GM10847 (cell line): ENCODE measurements around the gene KRTAP10-2.
"Not testable (repeated sequence)": the region's sequence is repeated elsewhere in the genome, so short reads cannot be mapped to it uniquely, and the experiment has no call there.

Experiments used
- POLR2A ChIP-seq: IDR thresholded peaks from 2 replicates; pipeline ENCODE4 v1.6.1; 2011; ENCODE audit not compliant: insufficient read length; ENCODE audit errors: extremely low read depth

The KRTAP10-2 gene

DNA sequence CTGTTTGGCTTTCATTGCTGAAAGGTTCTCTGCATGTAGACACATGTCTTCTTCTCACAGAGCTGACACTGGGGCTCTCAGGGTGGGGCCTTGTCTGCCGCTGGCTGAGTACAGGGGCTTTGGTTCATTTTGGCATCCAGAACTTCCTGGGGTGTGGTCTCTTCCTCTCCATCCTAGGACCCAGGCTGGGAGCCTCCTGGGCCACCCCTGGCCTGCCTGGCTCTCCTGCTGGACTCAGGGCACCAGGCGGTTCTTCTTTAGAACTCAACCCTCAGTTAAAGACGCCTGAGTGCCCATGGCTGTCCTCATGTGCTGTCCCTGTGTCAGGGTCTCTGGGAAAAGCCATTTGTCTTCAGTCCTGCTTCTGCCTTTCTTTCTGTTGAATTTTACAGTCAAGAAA is 34.6 kb upstream of the KRTAP10-2 start:
- TF ChIP-seq POLR2A = no peak

DNA sequence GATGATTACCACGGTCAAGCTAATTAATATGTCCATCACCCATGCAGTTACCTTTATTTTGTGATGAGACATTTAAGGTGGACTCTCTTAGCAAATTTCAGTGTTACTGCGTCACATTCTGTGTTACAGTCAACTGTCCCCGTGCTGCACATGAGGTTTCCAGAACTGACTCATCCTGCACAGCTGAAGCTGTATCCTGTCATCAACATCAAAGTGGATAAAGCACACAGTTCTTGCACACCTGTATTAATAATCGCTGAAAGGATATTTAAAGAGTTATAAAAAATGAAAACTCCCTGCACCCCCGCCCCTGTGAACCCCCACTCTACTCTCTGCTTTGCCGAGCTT is 32.5 kb upstream of the KRTAP10-2 start:
- no peak for TF ChIP-seq POLR2A

DNA sequence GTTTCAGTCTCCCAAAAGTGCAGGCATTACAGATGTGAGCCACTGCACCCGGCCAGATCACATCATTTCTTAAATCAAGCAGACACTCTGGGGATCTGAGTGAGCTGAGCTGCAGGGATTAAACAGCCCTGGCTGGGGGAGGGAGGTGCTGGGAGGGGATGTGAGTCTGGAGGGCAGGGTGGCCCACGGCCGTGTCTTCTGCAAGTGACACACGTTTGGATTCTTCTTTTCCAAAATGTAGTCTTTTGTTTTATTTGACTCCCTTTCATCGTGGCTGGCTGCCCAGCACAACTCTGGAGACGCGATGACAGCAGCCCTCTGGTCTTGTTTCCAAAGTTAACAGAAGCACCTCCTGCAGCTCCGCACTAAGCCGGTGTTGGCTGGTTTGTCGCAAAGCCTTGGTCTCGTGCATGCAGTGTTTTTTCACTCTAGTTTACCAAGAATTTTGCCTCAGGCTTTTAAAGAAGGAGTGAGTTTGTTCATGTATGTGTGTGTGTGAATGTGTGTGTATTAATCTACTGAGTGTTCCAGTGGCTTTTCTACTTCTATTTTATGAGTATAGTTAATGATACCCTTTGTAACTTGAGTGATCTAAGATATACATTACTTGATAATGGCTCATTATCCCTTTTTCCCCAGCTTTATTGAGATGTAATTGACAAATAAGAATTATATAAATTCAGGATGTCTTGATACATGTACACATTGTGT is 31.9 kb upstream of the KRTAP10-2 start:
- no peak for TF ChIP-seq POLR2A

DNA sequence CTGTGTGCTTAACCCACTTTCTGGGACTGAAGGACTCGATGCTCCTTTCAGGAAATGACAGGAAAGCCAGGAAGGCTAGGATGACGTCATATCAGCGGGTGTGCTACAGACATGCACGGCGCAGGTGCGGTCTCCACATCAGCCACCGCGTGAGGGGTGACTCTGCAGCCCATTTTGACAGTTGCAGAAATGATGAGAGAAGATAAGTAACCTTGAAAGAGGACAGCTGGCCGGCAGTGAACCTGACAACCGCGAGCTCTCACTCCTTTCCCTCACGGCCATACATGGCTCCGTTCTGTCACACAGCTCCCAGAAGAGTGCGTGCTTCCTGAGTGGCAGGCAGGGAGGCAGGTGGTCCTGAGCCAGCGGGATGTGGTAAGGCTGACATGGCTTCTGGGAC is 30.8 kb upstream of the KRTAP10-2 start:
- no peak for TF ChIP-seq POLR2A

DNA sequence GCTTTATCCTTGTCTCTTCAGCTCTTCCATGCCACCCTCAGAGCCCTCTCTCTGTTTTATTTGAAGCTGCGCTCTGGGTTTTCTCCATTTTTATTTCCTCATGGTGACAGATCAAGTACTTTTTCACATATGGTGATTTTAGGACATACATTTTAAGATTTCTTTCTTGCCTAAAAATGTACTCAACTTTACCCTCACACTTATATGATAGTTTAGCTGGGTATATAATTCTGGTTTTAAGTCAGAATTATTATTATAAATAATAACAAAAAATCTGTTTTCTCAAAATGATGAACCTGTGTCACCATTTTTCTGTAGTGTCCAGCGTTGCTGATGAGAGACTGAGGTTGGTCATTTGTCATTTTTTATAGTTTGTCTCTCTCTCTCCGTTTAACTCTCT is 29.9 kb upstream of the KRTAP10-2 start:
- no peak for TF ChIP-seq POLR2A

DNA sequence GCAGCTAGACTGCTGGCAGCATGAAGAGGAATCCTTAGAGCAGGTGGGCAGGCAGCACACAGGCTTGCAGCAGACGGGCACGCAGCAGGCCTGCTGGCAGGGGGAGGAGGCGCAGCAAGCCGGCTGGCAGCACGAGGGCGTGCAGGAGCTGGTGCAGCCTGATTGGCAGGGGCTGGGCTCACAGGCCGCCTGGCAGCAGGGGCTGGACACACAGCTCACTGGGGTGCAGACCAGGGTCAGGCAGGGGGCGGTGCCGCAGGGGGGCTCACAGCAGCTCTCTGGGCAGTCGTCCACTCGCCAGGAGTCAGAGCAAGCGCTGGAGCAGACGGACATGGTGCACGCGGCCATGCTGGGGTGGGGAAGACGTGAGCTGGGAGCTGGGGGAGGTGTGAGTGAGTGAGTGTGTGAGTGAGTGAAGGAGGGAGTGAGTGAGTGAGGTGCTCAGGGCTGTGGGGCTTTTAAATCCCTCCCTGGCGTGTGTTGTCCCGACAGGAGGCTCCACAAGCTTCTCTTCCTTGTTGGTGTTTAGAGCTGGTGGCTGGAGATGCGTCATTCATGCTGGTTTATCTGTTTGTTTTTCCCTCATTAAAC is 29.0 kb upstream of the KRTAP10-2 start, which contains the start of gene KRTAP10-5:
Gene KRTAP10-5 (minus strand): TSS at position 374 of the 591 bp plus-strand sequence. CDS start 26 bp downstream, at position 348.
- TF ChIP-seq POLR2A = not testable (repeated sequence)

DNA sequence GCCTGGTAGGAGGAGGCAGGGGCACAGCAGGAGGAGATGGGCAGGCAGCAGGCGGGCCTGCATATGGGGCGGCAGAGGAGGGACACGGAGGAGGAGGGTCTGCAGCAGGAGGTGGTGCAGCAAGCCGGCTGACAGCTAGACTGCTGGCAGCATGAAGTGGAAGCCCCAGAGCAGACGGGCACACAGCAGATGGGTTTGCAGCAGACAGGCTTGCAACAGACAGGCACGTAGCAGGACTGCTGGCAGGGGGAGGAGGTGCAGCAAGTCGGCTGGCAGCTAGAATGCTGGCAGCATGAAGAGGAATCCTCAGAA is 28.5 kb upstream of the KRTAP10-2 start:
- TF ChIP-seq POLR2A = no peak

DNA sequence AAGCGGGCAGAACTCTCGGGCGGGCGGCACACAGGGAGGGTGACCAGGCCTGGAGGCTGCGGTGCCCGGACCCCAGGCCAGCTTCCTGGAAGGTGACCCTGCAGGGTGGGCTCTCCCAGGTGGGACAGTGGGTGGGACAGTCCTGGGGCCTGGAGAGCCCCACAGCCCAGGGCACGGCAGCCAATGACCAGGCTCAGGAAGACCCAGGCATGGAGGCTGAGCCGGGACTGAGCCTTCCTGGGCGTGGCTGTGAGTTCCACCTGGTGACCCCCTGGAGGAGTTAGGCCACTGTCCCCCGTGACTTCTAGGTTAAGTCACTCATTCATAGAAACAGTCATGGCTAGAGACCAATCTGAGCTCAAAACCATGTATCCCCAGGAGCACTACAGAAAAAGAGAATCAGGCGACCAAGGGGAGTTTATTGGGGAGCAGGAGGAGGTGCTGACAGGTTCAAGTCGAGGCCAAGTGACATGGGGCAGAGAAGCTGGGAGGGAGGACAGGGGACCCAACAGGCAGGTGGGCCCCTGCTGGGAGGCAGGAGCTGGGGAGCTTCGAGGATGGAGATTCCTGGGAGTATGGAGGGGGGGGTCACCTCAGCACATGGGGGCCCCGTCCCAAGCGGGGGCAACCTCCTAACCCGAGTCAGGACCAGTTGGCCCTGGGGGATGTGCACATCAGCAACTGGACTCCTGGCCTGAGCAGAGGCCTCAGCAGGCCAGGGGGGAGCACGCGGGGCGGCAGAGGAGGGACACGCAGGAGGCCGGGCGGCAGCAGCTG is 27.9 kb upstream of the KRTAP10-2 start:
- TF ChIP-seq POLR2A = no peak

DNA sequence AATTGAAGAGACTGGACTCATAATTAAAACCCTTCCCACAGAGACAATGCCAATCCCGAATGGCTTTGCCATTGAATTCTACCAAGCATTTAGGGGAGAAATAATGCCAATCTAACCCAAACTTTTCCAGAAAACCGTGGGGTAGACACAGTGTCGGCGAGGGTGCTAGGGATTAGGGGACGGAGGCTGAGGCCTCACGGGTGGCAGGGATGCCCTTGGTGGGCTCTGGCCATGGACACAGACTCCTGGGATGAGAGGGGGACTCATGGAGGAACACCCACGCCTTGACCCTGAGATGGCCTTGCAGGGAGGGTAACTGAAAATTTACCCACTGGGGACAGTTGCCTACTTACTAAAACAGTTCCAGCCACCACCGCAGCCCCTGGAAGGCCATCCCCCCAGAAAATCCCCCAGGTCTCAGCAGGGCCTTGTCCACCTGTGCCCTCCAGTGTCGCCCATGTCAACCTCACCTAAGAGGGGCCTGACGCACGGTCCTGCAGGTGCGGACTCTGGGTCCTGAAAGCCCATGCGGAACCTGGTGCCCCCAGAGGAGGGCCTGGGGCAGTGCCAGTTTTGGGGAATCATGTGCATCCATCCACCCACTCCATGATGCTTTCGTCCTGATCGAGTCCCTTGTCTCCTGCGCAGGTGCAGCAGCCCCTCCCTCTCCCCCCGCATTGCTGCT is 27.2 kb upstream of the KRTAP10-2 start:
- TF ChIP-seq POLR2A = no peak

DNA sequence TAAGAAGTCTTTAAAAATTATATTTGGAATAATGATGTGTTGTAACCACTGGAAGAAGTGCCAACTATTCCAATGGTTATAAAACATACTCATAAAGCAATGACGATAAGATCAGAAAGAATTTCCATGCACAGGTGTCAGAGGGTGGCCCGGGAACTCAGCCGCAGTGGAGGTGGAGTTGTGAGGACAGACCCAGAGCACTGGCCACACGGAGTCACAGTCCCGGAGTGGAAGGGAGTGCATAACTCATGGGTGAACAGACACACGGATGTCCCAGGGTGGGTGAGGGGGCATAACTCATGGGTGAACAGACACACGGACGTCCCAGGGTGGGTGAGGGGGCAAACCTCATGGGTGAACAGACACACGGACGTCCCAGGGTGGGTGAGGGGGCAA is 24.7 kb upstream of the KRTAP10-2 start:
- TF ChIP-seq POLR2A = no peak

DNA sequence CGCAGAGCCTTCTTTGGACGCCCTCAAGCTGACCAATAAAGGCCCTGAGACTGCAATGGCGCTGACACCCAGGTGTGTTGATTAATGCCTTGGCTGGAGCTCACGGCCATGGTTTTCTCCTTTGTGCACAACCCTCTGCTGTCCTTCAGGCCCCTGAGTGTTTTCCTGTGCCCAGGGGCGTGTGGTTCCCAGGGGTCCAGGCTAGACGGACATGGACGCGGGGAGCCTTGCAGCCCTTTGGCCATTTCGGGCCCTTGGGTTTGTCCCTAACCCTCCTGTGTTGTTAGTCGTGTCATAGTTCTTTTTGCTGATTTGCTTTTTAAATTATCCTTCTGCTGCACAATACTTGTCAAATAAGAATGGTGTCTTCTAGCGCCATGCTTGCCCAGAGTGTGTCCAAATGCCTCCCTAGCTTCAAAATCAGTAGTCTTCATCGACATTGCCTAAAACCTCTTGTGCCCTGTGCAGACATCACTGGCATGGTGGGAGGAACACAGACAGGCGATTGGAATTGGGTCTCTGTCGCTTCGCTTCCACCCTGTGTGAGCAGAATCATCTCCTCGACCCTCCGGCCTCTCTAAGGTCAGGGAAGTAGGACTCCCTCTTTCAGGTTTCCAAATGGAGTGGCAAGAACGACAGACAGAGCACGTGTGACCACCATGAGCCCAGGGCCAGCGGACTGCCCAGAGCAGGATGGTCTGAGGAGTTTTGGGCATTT is 24.2 kb upstream of the KRTAP10-2 start:
- TF ChIP-seq POLR2A = no peak

DNA sequence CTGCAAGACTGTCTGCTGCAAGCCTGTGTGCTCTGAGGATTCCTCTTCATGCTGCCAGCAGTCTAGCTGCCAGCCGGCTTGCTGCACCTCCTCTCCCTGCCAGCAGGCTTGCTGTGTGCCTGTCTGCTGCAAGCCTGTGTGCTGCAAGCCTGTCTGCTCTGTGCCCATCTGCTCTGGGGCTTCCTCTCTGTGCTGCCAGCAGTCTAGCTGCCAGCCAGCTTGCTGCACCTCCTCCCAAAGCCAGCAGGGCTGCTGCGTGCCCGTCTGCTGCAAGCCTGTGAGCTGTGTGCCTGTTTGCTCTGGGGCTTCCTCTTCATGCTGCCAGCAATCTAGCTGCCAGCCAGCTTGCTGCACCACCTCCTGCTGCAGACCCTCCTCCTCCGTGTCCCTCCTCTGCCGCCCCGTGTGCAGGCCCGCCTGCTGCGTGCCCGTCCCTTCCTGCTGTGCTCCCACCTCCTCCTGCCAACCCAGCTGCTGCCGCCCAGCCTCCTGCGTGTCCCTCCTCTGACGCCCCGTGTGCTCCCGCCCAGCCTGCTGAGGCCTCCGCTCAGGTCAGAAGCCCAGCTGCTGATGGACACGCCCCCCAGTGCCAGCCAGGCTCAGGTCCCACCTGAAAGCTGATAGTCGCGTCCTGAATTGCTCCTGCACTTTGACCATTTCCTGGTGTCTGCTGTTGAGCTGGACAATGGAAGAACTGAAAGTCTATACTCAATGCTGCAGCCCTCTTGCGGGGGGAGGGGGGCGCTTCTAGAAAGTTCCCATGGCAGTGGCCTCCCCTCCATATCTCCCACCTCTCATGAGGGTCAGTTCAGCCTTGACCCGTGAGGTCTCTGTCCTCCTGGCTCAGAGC is 23.4 kb upstream of the KRTAP10-2 start:
- TF ChIP-seq POLR2A = no peak

DNA sequence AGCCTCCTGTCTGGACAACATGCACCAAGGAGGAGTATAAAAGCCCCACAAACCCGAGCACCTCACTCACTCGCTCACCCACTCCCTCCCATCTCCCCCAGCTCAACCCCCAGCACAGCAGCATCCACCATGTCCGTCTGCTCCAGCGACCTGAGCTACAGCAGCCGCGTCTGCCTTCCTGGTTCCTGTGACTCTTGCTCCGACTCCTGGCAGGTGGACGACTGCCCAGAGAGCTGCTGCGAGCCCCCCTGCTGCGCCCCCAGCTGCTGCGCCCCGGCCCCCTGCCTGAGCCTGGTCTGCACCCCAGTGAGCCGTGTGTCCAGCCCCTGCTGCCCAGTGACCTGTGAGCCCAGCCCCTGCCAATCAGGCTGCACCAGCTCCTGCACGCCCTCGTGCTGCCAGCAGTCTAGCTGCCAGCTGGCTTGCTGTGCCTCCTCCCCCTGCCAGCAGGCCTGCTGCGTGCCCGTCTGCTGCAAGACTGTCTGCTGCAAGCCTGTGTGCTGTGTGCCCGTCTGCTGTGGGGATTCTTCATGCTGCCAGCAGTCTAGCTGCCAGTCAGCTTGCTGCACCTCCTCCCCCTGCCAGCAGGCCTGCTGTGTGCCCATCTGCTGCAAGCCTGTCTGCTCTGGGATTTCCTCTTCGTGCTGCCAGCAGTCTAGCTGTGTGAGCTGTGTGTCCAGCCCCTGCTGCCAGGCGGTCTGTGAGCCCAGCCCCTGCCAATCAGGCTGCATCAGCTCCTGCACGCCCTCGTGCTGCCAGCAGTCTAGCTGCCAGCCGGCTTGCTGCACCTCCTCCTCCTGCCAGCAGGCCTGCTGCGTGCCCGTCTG is 22.5 kb upstream of the KRTAP10-2 start, which contains the start of gene KRTAP10-4:
Gene KRTAP10-4 (plus strand): TSS at position 100 of the 827 bp plus-strand sequence. CDS start 30 bp downstream, at position 130.
- TF ChIP-seq POLR2A = not testable (repeated sequence)

DNA sequence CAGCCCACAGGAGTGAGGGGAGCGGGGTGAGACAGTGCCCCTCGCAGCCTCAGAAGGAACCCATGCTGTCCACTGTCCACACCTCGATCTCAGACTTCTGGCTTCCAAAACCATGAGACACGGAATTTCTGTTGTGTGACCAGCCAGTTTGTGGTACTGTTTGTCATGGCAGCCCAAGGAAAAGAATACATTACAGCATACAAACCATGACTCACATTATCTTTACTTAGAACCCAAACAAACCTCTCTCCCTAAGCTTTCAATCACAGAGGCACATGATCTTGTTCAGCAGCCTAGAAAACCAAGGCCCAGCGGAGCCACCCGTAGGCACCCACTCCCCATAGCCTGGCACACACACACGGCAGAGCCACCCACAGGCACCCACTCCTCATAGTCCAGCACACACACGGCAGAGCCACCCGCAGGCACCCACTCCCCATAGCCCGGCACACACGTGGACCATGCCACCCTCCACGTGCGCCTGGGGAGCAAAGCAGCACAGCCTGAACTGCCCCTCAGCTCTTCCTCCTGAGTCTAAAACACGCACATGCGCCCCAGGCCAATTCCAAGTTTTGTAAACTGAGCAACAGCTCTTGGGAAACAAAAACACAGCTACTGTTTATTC is 21.8 kb upstream of the KRTAP10-2 start:
- TF ChIP-seq POLR2A = no peak
